ENCODE results near the gene PGAP6. TPM values are rescaled to one million over a fixed set of nuclear protein-coding genes. Genes with fewer than 3 reads are reported as not detected.

PGAP6 gene
- total and polyA plus RNA-seq, 2 of the 13 experiments (the other 11 are each of a cell fraction or from before 2014, with no cell fraction given): 52.7 to 136 TPM

DNA sequence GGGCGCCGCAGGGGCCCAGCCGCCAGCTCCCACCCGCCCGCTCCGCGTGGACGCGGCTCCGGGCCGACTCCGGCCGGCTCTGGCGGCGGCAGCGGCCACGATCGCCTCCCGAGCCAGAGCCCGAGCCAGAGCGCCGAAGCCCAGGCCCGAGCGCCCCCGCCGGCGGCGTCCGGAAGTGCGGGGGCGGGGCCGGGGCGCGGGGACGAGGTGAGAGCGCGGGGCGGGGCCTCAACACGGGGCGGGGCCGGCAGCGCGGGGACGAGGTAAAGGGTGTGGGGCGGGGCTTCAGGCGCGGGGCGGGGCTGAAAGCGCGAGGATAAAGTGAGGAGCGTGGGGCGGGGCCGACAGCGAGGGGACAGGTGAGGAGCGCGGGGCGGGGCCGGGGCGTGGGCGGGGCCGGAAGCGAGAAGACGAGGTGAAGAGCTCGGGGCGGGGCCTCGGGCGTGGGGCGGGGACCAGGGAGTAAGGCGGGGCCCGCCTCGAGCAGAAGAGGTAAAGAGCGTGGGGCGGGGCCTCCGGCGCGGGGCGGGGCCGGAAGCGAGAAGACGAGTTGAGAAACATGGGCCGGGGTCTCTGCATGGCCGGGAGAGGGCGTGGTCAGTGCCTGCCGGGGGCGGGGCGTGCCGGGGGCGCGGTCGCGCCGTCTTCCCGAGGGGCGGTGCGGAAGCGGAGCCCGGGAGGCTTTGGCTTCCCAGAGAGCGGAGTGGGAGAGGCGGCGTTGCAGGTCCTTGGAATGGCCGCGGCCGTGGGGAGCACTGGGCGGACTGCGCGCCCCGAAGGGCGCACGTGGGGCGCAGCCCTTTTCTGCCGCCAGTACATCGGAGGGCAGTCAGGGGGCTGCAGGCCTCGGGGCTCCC is 29.0 kb downstream of the PGAP6 start, which contains the start of gene AXIN1 (continued):
- TF ChIP-seq HMGXB4 (CRISPR knock-in tag; IDR thresholded peaks at IDR 0.05; ENCODE audit: borderline replicate concordance in 1 of 2, low read depth in 1 of 2) (peak; percentile 31 to 55), MXD1 (CRISPR knock-in tag; IDR thresholded peaks at IDR 0.05) (peak; percentile 82), ZMAT3 (CRISPR knock-in tag; conservative IDR thresholded peaks at IDR 0.05) (peak; percentile 75), ATF6 (CRISPR knock-in tag; conservative IDR thresholded peaks at IDR 0.05) (no peak), RORA (CRISPR knock-in tag; IDR thresholded peaks at IDR 0.05) (no peak), HNRNPLL (IDR thresholded peaks at IDR 0.05; ENCODE audit: low read depth, low read length, poor library complexity, severe bottlenecking) (peak; percentile 52), SMYD3 (CRISPR knock-in tag; IDR thresholded peaks at IDR 0.05) (no peak), ZNF382 (CRISPR knock-in tag; IDR thresholded peaks at IDR 0.05; ENCODE audit: borderline replicate concordance) (no peak), FOSL1 (CRISPR knock-in tag; IDR thresholded peaks at IDR 0.05; ENCODE audit: borderline replicate concordance) (no peak), ZNF567 (CRISPR knock-in tag; IDR thresholded peaks at IDR 0.05; ENCODE audit: borderline replicate concordance) (no peak), MNT (IDR thresholded peaks at IDR 0.05) (peak; percentile 38; the same call in 1 of the 2 replicates), ZNF564 (CRISPR knock-in tag; IDR thresholded peaks at IDR 0.05) (no peak), ZBTB39 (CRISPR knock-in tag; IDR thresholded peaks at IDR 0.05) (0 out of 2 replicates have a peak, but pooled peaks have one; percentile 27), DNMT1 (CRISPR knock-in tag; IDR thresholded peaks at IDR 0.05) (peak; percentile 30; the same call in 1 of the 2 replicates), THAP11 (CRISPR knock-in tag; IDR thresholded peaks at IDR 0.05) (peak; percentile 47; the same call in 1 of the 2 replicates)
- TF ChIP-seq, protein P1, sequence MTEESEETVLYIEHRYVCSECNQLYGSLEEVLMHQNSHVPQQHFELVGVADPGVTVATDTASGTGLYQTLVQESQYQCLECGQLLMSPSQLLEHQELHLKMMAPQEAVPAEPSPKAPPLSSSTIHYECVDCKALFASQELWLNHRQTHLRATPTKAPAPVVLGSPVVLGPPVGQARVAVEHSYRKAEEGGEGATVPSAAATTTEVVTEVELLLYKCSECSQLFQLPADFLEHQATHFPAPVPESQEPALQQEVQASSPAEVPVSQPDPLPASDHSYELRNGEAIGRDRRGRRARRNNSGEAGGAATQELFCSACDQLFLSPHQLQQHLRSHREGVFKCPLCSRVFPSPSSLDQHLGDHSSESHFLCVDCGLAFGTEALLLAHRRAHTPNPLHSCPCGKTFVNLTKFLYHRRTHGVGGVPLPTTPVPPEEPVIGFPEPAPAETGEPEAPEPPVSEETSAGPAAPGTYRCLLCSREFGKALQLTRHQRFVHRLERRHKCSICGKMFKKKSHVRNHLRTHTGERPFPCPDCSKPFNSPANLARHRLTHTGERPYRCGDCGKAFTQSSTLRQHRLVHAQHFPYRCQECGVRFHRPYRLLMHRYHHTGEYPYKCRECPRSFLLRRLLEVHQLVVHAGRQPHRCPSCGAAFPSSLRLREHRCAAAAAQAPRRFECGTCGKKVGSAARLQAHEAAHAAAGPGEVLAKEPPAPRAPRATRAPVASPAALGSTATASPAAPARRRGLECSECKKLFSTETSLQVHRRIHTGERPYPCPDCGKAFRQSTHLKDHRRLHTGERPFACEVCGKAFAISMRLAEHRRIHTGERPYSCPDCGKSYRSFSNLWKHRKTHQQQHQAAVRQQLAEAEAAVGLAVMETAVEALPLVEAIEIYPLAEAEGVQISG (CRISPR knock-in tag; IDR thresholded peaks at IDR 0.05): peak; percentile 27; the same call in 1 of the 2 replicates
